Hematopoietic multipotent progenitor cell treated with erythropoietin and hydrocortisone succinate and interleukin-3 and kit ligand, for 8 days (in vitro differentiated cells): Measurements from ENCODE around the gene KIZ.

Experiments used
- DNase-seq: peaks from one replicate; pipeline ENCODE4 v3.0.0-alpha.2; 2015

Gene KIZ

GRCh38 chr20:21272279-21272678 is 146.4 kb downstream of the KIZ start:
- no peak for DNase-seq

- DNase-seq = no peak
Observed at GRCh38 chr20:21272679-21273078, 146.8 kb downstream of the KIZ start.

DNA sequence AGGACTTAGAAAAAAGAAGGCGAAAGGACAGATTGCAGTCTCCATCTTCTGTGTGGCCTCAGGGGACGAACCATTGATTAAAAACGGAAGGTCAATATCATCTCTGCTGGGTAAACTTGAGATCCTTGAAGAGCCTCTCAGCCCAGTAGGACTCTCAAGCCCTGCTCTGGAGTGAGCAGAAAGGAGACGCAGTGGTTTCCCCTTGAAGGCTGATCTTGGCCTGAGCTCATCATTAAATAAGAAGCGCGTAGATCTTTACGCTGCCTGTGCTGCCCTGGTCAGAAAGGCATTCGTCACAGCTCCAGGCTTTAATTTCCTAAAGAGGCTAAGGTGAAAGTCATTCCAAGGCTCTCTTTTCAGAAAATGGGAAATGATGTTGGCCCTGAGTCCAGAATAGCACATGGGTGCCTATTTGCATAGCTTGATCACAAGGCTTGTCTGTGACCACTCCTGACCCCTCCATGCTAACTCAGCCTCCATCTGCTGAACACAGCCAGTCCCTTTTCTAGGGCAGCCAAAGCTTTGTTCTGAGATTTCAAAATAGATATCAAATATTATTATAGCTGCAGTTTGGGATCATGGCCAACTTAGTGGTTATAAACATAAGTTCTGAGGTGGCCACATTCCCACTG is 148.0 kb downstream of the KIZ start:
- no peak for DNase-seq

- DNase-seq = no peak
Observed at GRCh38 chr20:21278829-21279228, 152.9 kb downstream of the KIZ start.

DNA sequence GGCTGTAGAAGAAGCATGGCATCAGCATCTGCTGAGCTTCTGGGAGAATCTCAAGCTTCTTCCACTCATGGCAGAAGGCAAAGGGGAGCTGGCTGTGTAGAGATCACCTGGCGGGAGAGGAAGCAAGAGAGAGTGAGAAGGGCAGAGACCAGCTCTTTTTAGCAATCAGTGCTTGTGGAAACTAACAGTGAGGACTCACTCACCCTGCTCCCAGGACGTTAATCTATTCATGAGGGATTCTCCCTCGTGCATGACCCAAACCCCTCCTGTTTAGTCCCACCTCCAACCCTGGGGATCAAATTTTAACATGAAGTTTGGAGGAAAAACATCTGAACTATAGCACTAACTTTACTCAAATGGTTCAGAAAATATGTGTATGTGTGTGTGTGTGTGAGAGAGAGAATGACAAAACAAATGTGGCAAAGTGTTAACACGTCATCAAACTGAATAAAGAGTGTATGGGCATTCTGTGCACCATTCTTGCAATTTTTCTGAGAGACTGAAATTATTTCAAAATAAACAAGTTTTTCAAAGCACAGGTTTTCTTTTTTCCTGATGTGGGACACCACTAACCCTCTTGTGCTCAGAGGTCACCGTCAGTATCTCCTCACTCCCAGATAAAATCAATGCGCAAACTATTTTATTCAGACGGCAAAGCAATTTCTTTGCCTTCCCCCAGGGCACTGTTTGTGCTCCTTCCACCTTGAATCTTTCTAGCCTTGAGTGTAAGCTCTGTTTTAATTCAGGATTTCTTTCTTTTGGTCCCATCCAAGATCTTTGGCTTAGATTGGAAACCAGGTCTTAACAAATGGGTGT is 154.0 kb downstream of the KIZ start:
- no peak for DNase-seq

DNA sequence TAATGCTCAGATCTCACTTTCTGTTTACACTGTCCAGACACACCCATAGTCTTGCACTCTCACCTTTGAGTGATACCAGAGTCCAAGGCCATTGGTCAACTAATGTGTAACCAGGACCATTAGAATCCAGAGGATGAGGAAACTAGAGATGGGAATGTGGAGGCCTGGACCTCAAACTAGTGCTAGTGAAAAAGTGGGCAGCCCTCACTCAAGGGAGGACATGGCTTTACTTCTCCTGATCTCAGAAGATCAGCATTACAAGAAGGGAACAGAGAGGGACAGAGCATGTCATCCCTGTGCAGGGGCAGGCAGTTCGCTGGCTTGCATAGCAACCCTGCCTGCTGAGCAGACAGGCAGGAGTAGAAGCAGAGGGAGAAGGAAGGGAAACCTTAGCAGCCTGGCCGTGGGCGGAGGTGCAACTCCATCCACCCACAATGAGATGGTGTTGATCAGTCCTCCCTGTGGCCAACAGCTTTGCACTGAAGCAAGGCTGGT is 154.7 kb downstream of the KIZ start:
- no peak for DNase-seq

- no peak for DNase-seq
Observed at GRCh38 chr20:21286775-21287174, 160.9 kb downstream of the KIZ start.

DNA sequence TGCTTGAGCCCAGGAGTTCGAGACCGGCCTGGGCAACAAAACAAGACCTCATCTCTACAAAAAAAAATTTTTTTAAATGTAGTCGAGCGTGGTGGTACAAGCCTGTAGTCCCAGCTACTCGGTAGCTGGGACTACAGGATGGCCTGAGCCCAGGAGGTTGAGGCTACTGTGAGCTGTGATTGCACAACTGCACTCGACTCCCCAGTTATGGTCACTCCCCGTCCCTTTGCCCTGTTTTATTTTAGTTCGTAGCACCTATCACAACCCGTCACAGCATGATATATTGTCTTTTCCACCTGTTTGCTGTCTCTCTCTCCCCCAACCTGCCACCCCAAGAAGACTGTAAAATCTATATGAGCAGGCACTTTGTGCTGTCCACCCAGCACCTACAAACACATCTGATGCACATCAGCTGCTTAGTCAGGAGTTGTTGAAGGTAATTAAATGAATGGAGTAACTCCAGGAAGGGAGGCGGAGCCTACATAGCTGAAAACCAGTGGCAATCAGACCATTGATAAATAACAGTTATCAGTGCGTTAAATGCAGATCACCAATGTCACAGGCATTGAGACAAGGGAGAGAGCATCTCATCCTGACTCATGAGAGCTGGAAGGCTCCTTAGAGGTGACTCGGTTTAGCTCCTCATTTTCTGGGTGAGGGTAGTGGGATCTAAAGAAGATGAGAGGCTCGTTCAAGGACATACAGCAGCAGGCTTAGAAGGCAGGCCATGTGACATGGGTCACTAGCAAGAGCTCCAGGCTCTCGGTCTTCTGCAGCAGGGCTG is 162.9 kb downstream of the KIZ start:
- no peak for DNase-seq

- no peak for DNase-seq
Observed at GRCh38 chr20:21289651-21290050, 163.8 kb downstream of the KIZ start.

- DNase-seq = no peak
Observed at GRCh38 chr20:21291026-21291425, 165.1 kb downstream of the KIZ start.

GRCh38 chr20:21294755-21295154 is 168.9 kb downstream of the KIZ start:
- no peak for DNase-seq
